ENCODE results near the gene CTCF.

- TF ChIP-seq, protein P1, sequence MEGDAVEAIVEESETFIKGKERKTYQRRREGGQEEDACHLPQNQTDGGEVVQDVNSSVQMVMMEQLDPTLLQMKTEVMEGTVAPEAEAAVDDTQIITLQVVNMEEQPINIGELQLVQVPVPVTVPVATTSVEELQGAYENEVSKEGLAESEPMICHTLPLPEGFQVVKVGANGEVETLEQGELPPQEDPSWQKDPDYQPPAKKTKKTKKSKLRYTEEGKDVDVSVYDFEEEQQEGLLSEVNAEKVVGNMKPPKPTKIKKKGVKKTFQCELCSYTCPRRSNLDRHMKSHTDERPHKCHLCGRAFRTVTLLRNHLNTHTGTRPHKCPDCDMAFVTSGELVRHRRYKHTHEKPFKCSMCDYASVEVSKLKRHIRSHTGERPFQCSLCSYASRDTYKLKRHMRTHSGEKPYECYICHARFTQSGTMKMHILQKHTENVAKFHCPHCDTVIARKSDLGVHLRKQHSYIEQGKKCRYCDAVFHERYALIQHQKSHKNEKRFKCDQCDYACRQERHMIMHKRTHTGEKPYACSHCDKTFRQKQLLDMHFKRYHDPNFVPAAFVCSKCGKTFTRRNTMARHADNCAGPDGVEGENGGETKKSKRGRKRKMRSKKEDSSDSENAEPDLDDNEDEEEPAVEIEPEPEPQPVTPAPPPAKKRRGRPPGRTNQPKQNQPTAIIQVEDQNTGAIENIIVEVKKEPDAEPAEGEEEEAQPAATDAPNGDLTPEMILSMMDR (conservative IDR thresholded peaks at IDR 0.05): no peak
- TF ChIP-seq ZFX (IDR thresholded peaks at IDR 0.05): no peak
These were observed 45.8 kb upstream of the CTCF start for GRCh38 chr16:67516296-67517154.

Measured in C4-2B (cell line).